Esophagus squamous epithelium (tissue), 5 donors: Measurements from ENCODE around the gene LRP10. TPM values are rescaled to one million over a fixed set of nuclear protein-coding genes. Genes with fewer than 3 reads are reported as not detected.

Experiments
- DNase-seq: peaks from one replicate; lab custom pipeline; 2025; lab: John Stamatoyannopoulos, UW
- H3K27ac ChIP-seq, 4 donors: fragments of 200-600 bp; sonication (generic); one replicate each; pipeline ENCODE4 v1.5.1; 2016 to 2019; ENCODE audit warnings: mild to moderate bottlenecking in 1 of 4
- H3K27me3 ChIP-seq, 4 donors: fragments of 200-600 bp; sonication (generic); 1 replicate in 3 of 4; 2 replicates in 1 of 4; pipeline versions ENCODE4 v1.5.1 to v1.6.0; 2017 to 2021; ENCODE audit warnings: antibody characterized with exemption in 1 of 4
- H3K36me3 ChIP-seq, 3 donors: fragments of 200-600 bp; sonication (generic); one replicate each; pipeline ENCODE4 v1.5.1; 2016 to 2019
- H3K4me1 ChIP-seq, 3 donors: fragments of 200-600 bp; sonication (generic); one replicate each; pipeline ENCODE4 v1.5.1; 2017 to 2019
- H3K4me3 ChIP-seq, 4 donors: fragments of 200-600 bp; sonication (generic); 1 replicate in 3 of 4; 2 replicates in 1 of 4; pipeline ENCODE4 v1.5.1; 2016 to 2019; ENCODE audit warnings: mild to moderate bottlenecking in 2 of 4, moderate library complexity in 1 of 4
- H3K9me3 ChIP-seq, 3 donors: fragments of 200-600 bp; sonication (generic); one replicate each; pipeline ENCODE4 v1.5.1; 2016 to 2019
- POLR2A ChIP-seq, 4 donors: fragments of 450-650 bp; IDR thresholded peaks; one replicate each; pipeline ENCODE4 v1.6.1; 2017; ENCODE audit warnings: antibody characterized with exemption in 4 of 4, mild to moderate bottlenecking in 4 of 4, moderate library complexity in 3 of 4
- WGBS, 2 donors: methylation state at CpG; one replicate each; pipeline ENCODE4 v1.1.5; 2018; 5-methylcytosine and 5-hydroxymethylcytosine counted together
- intact Hi-C: fragments of 100-400 bp; cut with DNase I; formaldehyde crosslinking; loops from one replicate; pipeline ENCODE4 v1.15.0; 2022
- total RNA-seq, 4 donors: library from RNA; depleted of rRNA; stranded (reverse); fragments of >200 nt; gene quantifications; one replicate each; pipeline ENCODE4 v1.1.0, GENCODE V29; 2016
- TF ChIP-seq, protein P1 (sequence below), 6 experiments: fragments of 450-650 bp in 4 of 6; fragments of 200-600 bp in 2 of 6; sonication (generic) in 2 of 6; IDR thresholded peaks; one replicate each; pipeline ENCODE4 v1.5.1; 2016 to 2019; ENCODE audit warnings: antibody characterized with exemption in 6 of 6, mild to moderate bottlenecking in 4 of 6, moderate library complexity in 4 of 6
- donor health status: DM: yes; HTN: yes; CAD: no.

The LRP10 gene
- total RNA-seq, 4 donors from 2014 or later: 111 to 314 (median 128) TPM

DNA sequence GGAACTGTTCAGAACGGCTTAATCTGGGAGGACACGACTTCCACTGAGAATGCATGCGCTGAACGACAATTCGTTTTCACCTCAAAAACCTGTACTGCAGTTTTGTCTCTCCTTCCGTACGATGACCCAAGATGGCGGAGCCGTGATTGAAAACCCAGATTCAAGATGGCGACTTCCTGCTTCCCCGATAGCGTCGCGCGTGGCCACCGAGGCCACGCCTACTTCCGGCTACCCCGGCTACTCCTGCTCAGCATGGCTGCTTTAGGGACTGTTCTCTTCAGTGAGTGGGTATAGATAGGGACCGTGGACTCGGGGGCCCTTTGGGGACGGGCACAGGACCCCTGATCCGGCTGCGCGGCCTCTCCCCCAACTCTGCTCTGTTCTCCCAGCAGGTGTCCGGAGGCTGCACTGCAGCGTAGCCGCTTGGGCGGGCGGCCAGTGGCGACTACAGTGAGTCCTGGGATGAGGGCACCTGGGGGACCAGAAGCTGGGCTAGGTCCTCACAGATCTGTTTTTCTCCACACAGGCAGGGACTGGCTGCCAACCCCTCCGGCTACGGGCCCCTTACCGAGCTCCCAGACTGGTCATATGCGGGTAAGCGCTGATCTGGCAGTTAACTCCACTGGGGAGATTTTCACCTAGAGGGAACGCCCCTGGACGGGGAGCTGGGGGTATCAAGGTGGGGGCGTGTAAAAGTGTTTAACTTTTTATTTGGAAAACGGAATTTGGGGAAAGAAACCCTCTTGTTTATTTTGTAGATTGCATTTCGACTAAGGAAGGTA, 41.7 kb upstream of the LRP10 start, which contains the start of gene MRPL52:
Gene MRPL52 (plus strand): TSS at position 227 of the 782 bp plus-strand sequence. CDS start 26 bp downstream, at position 253.
- Histone ChIP-seq H3K9me3 (no peaks in the 10 kb centered on the region), H3K4me1 (peaks cover 7 to 27% (median 11%) of the 10 kb centered on the region in 3 donors), H3K27me3 (no peaks in the 10 kb centered on the region), H3K36me3 (peaks cover 0 to 37% (median 0%) of the 10 kb centered on the region in 3 donors), H3K27ac (peak within 1 kb of the TSS; percentile 83 to 91 (median 87)), H3K4me3 (peak within 1 kb of the TSS; percentile 61 to 90 (median 78))
- TF ChIP-seq, protein P1, sequence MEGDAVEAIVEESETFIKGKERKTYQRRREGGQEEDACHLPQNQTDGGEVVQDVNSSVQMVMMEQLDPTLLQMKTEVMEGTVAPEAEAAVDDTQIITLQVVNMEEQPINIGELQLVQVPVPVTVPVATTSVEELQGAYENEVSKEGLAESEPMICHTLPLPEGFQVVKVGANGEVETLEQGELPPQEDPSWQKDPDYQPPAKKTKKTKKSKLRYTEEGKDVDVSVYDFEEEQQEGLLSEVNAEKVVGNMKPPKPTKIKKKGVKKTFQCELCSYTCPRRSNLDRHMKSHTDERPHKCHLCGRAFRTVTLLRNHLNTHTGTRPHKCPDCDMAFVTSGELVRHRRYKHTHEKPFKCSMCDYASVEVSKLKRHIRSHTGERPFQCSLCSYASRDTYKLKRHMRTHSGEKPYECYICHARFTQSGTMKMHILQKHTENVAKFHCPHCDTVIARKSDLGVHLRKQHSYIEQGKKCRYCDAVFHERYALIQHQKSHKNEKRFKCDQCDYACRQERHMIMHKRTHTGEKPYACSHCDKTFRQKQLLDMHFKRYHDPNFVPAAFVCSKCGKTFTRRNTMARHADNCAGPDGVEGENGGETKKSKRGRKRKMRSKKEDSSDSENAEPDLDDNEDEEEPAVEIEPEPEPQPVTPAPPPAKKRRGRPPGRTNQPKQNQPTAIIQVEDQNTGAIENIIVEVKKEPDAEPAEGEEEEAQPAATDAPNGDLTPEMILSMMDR (IDR thresholded peaks at IDR 0.05): peak in 1 of 6 experiments; percentile 25
- TF ChIP-seq POLR2A (IDR thresholded peaks at IDR 0.05): peak in 1 of 4 donors; percentile 29
- DNase-seq: peak; percentile 60
- WGBS, 2 donors: 1% methylated on average over 15 to 19 of the region's 41 CpGs
- intact Hi-C loops: loop anchor here (10.0 kb wide), 1 partner anchor 235 kb away; the partner anchor contains the start of gene ABHD4

DNA sequence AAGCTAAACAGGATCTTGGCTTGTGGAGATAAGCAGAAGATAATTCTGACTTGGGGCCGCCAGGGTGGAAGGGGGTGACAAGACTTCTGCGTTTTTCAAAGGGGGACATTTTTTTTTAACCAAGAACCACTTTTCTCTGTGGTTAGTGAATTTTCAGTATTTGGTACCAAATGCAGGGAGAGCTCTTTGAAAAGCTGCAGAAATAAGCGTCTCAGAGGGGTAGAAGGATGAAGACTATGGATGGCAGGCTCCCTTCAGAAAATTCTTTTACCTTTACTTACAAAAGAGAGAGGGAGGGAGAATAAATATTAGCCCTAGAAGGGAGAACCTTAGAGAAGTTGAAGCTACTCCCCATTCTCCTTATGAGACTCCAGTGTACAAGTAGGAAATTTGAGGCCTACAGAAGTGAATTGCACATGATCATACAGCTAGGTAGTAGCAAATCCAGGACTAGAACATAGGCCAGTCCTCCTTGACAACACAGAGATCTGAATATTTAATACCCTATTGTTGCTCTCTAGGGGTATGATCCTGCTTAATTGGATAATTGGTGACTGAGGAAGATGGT, 41.0 kb upstream of the LRP10 start:
- H3K27ac ChIP-seq: peak overlapping the region in 3 of 4 donors; percentile 83 to 91 (median 88)
- intact Hi-C loops: loop anchor here (10.0 kb wide), 1 partner anchor 236 kb away; the partner anchor contains the start of gene ABHD4
- TF ChIP-seq, protein P1 (IDR thresholded peaks at IDR 0.05): no peak
- TF ChIP-seq POLR2A (IDR thresholded peaks at IDR 0.05): no peak
- peak overlapping the region; percentile 61 to 90 (median 78) for H3K4me3 ChIP-seq
- peaks cover 0 to 41% (median 0%) of the 10 kb centered on the region in 3 donors for H3K36me3 ChIP-seq
- WGBS, 2 donors: 15% methylated on average over 3 of the region's 3 CpGs
- H3K27me3 ChIP-seq: no peaks in the 10 kb centered on the region
- no peak for DNase-seq
- no peaks in the 10 kb centered on the region for H3K9me3 ChIP-seq
- peaks cover 6 to 27% (median 11%) of the 10 kb centered on the region in 3 donors for H3K4me1 ChIP-seq

DNA sequence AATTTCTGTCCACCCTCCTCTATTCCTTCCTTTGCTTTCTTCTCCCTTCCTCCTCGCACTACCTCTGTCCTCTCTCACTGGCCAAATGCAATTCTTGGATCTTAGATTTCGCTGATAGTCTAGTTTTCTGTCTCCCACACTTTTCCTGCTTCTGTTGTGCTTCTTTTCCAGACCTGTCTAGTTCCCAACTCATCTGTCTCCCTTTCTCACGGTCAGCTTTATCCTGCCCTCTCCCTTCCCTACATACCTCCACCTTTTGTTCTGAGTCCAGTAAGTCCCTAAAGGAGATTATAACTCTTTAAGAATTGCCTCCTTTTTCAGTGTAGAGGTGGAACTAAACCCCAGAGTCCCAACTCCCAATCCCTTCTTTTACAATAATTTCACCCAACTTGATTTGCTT, 36.0 kb upstream of the LRP10 start:
- no peak overlapping the region for H3K4me3 ChIP-seq
- H3K9me3 ChIP-seq: no peaks in the 10 kb centered on the region
- peak overlapping the region; percentile 96 to 99 (median 99) for H3K27ac ChIP-seq
- H3K27me3 ChIP-seq: no peaks in the 10 kb centered on the region
- peaks cover 22 to 51% (median 28%) of the 10 kb centered on the region in 3 donors for H3K4me1 ChIP-seq
- intact Hi-C loops: loop anchor here (10.0 kb wide), 1 partner anchor 241 kb away; the partner anchor contains the start of gene ABHD4
- DNase-seq: no peak
- 74 to 76% methylated on average over 3 of the region's 3 CpGs for WGBS, 2 donors
- no peak for TF ChIP-seq POLR2A (IDR thresholded peaks at IDR 0.05)
- TF ChIP-seq, protein P1 (IDR thresholded peaks at IDR 0.05): no peak
- H3K36me3 ChIP-seq: peaks cover 0 to 46% (median 0%) of the 10 kb centered on the region in 3 donors

DNA sequence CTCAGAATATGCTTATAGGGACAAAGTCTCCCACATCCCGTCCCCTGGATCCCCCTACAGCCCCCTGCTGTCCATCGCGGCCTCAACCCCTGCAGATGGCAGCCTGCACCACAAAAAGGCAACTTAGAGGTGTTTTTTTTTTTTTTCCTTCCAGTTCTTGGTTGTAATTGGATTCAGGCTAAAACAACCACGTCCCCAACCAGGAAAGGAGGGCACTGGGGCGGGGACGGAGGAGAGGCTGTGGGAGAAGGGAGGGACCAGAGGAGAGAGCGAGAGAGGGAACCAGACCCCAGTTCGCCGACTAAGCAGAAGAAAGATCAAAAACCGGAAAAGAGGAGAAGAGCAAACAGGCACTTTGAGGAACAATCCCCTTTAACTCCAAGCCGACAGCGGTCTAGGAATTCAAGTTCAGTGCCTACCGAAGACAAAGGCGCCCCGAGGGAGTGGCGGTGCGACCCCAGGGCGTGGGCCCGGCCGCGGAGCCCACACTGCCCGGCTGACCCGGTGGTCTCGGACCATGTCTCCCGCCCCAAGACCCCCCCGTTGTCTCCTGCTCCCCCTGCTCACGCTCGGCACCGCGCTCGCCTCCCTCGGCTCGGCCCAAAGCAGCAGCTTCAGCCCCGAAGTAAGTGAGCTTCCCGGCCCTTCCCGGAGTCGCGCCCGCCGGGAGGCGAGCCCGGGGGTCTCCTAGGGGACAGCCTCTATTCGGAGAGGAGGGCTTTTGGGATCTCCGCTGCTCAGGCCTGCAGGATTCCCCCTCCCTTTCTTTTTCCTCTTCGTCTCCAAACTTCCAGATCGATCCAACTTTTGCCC, 35.0 kb upstream of the LRP10 start, which contains the start of gene MMP14:
Gene MMP14 (plus strand): TSS at position 285 of the 813 bp plus-strand sequence. CDS start 233 bp downstream, at position 518.
- Histone ChIP-seq H3K36me3 (peaks cover 0 to 50% (median 5%) of the 10 kb centered on the region in 3 donors), H3K9me3 (no peaks in the 10 kb centered on the region), H3K4me3 (peak within 1 kb of the TSS; percentile 83 to 92 (median 88)), H3K4me1 (peaks cover 18 to 51% (median 33%) of the 10 kb centered on the region in 3 donors), H3K27ac (peak within 1 kb of the TSS; percentile 96 to 99 (median 99)), H3K27me3 (no peaks in the 10 kb centered on the region)
- DNase-seq: no peak
- WGBS, 2 donors: 5 to 11% methylated on average over 24 to 37 of the region's 46 CpGs
- intact Hi-C loops: loop anchor here (10.0 kb wide), 1 partner anchor 242 kb away; the partner anchor contains the start of gene ABHD4
- TF ChIP-seq, protein P1 (IDR thresholded peaks at IDR 0.05): peak in 2 of 6 experiments; percentile 26 to 31
- TF ChIP-seq POLR2A (IDR thresholded peaks at IDR 0.05): peak in 3 of 4 donors; percentile 57 to 79 (median 68)
